HL-60 (cell line): ENCODE results near the gene KLHDC1.
"Not testable (repeated sequence)": the region's sequence is repeated elsewhere in the genome, so short reads cannot be mapped to it uniquely, and the experiment has no call there.

Experiments
- DNase-seq, 2 experiments: peaks; one replicate each; pipeline ENCODE4 v3.0.0-alpha.2; 2010 to 2020; ENCODE audit warnings: low read depth in 1 of 2, low spot score in 1 of 2
- H3K27ac ChIP-seq: fragments of 250-450 bp; sonication (Bioruptor Pico); replicated peaks from 2 replicates; pipeline ENCODE4 v1.5.1; 2020; ENCODE audit warnings: mild to moderate bottlenecking, moderate library complexity
- H3K27me3 ChIP-seq: fragments of 250-450 bp; sonication (Bioruptor Pico); 2 replicates; pipeline ENCODE4 v1.5.1; 2021; ENCODE audit warnings: mild to moderate bottlenecking, moderate library complexity; ENCODE audit not compliant: insufficient read depth, poor library complexity, severe bottlenecking
- H3K4me3 ChIP-seq: replicated peaks from 2 replicates; pipeline ENCODE4 v1.5.1; 2011; ENCODE audit warnings: mild to moderate bottlenecking, control low read depth, low read length; ENCODE audit not compliant: insufficient read depth
- CTCF ChIP-seq: IDR thresholded peaks from one replicate; pipeline ENCODE4 v1.5.1; 2011; ENCODE audit warnings: low read length, control low read depth, inconsistent platforms; ENCODE audit not compliant: insufficient read depth
- GABPA ChIP-seq: IDR thresholded peaks from 2 replicates; pipeline ENCODE4 v1.6.1; 2012; ENCODE audit warnings: low read depth
- POLR2AphosphoS5 ChIP-seq: IDR thresholded peaks from 2 replicates; pipeline ENCODE4 v1.6.1; 2012; ENCODE audit warnings: low read depth
- REST ChIP-seq: IDR thresholded peaks from 2 replicates; pipeline ENCODE4 v1.6.1; 2012; ENCODE audit warnings: low read depth; ENCODE audit not compliant: insufficient replicate concordance
- SPI1 ChIP-seq: IDR thresholded peaks from 2 replicates; pipeline ENCODE4 v1.6.1; 2012; ENCODE audit warnings: low read depth, mild to moderate bottlenecking, borderline replicate concordance

The KLHDC1 gene

GRCh38 chr14:49745191-49745590, 52.3 kb downstream of the KLHDC1 start:
- Histone ChIP-seq H3K27ac (no peak overlapping the region), H3K27me3 (no peaks in the 10 kb centered on the region), H3K4me3 (no peak overlapping the region)
- TF ChIP-seq CTCF (no peak), REST (no peak), SPI1 (no peak), POLR2AphosphoS5 (no peak), GABPA (no peak)
- no peak for DNase-seq

- H3K27me3 ChIP-seq, H3K27ac ChIP-seq, DNase-seq, H3K4me3 ChIP-seq: not testable (repeated sequence)
These were observed 53.6 kb downstream of the KLHDC1 start for GRCh38 chr14:49746476-49746875.

- Histone ChIP-seq H3K4me3 (no peak overlapping the region), H3K27me3 (no peaks in the 10 kb centered on the region), H3K27ac (no peak overlapping the region)
- no peak for TF ChIP-seq POLR2AphosphoS5
- no peak for DNase-seq
These were observed 61.7 kb downstream of the KLHDC1 start for GRCh38 chr14:49754570-49755097.

GRCh38 chr14:49755378-49755777, 62.5 kb downstream of the KLHDC1 start:
- H3K4me3 ChIP-seq, result no peak overlapping the region
- no peak for DNase-seq

More at GRCh38 chr14:49755378-49755777, 62.5 kb downstream of the KLHDC1 start:
- Histone ChIP-seq H3K27me3 (no peaks in the 10 kb centered on the region), H3K27ac (no peak overlapping the region)
- TF ChIP-seq CTCF (no peak), POLR2AphosphoS5 (no peak), SPI1 (no peak), REST (no peak), GABPA (no peak)
